Activated T-helper 17 cell treated with anti-CD3 and anti-CD28 coated beads, Interleukin-2, amount 50 U/mL, for 72 hours (primary cell): ENCODE results near the gene CDK16. TPM values are rescaled to one million over a fixed set of nuclear protein-coding genes. Genes with fewer than 3 reads are reported as not detected.

Experiments
- ATAC-seq: fragments of 150-1000 bp; cut with Tn5 transposase; replicated peaks from 2 replicates; pipeline ENCODE4 v1.10.0; 2021; ENCODE audit warnings: mild to moderate bottlenecking, moderate library complexity
- H3K27ac Mint-ChIP-seq: one replicate; pipeline ENCODE4 v1.8.0; 2022; ENCODE audit warnings: mixed read lengths
- H3K27me3 Mint-ChIP-seq: one replicate; pipeline ENCODE4 v1.8.0; 2022; ENCODE audit warnings: mixed read lengths
- H3K36me3 Mint-ChIP-seq: one replicate; pipeline ENCODE4 v1.8.0; 2022; ENCODE audit warnings: low read depth, mild to moderate bottlenecking, mixed read lengths
- H3K4me1 Mint-ChIP-seq: one replicate; pipeline ENCODE4 v1.8.0; 2022; ENCODE audit warnings: mixed read lengths
- H3K4me3 Mint-ChIP-seq: one replicate; pipeline ENCODE4 v1.8.0; 2022; ENCODE audit warnings: mild to moderate bottlenecking, mixed read lengths
- H3K9me3 Mint-ChIP-seq: one replicate; pipeline ENCODE4 v1.8.0; 2022; ENCODE audit warnings: mixed read lengths
- total RNA-seq, 2 donors: library from RNA; stranded (reverse); gene quantifications; one replicate each; pipeline ENCODE4 v1.2.3, GENCODE V29; 2022

CDK16 gene
- 10 to 100 TPM; 58.3 to 71.5 TPM for total RNA-seq

GRCh38 chrX:47218280-47218919, at the start of gene CDK16:
TSS of gene CDK16 (plus strand) at chrX:47218681. CDS start at chrX:47223558, 4,877 bp downstream.
- H3K4me3 Mint-ChIP-seq = peak within 1 kb of the TSS; percentile 89
- H3K9me3 Mint-ChIP-seq = no peaks in the 10 kb centered on the region
- H3K4me1 Mint-ChIP-seq = peaks cover 36% of the 10 kb centered on the region
- H3K27me3 Mint-ChIP-seq = no peaks in the 10 kb centered on the region
- peak; percentile 50 for ATAC-seq
- peak within 1 kb of the TSS; percentile 97 for H3K27ac Mint-ChIP-seq
- H3K36me3 Mint-ChIP-seq = peaks cover 86% of the 10 kb centered on the region

GRCh38 chrX:47169273-47169672, 49.2 kb upstream of the CDK16 start:
- ATAC-seq = no peak

GRCh38 chrX:47169726-47170515, 48.6 kb upstream of the CDK16 start:
- peaks cover 4% of the 10 kb centered on the region for H3K4me1 Mint-ChIP-seq
- no peak for ATAC-seq
- no peaks in the 10 kb centered on the region for H3K9me3 Mint-ChIP-seq
- no peak overlapping the region for H3K4me3 Mint-ChIP-seq
- no peak overlapping the region for H3K27ac Mint-ChIP-seq
- H3K27me3 Mint-ChIP-seq = no peaks in the 10 kb centered on the region
- peaks cover 68% of the 10 kb centered on the region for H3K36me3 Mint-ChIP-seq

More at GRCh38 chrX:47169273-47169672, 49.2 kb upstream of the CDK16 start:
- Mint-ChIP-seq H3K9me3 (no peaks in the 10 kb centered on the region), H3K4me1 (peaks cover 4% of the 10 kb centered on the region), H3K27ac (no peak overlapping the region), H3K4me3 (no peak overlapping the region), H3K27me3 (no peaks in the 10 kb centered on the region), H3K36me3 (peaks cover 68% of the 10 kb centered on the region)

GRCh38 chrX:47170861-47171692, 47.4 kb upstream of the CDK16 start:
- no peak overlapping the region for H3K4me3 Mint-ChIP-seq
- H3K4me1 Mint-ChIP-seq = peaks cover 4% of the 10 kb centered on the region
- no peak overlapping the region for H3K27ac Mint-ChIP-seq
- H3K9me3 Mint-ChIP-seq = no peaks in the 10 kb centered on the region
- no peak for ATAC-seq
- no peaks in the 10 kb centered on the region for H3K27me3 Mint-ChIP-seq
- H3K36me3 Mint-ChIP-seq = peaks cover 75% of the 10 kb centered on the region

- Mint-ChIP-seq H3K4me3 (no peak overlapping the region), H3K27ac (no peak overlapping the region), H3K36me3 (peaks cover 84% of the 10 kb centered on the region), H3K9me3 (no peaks in the 10 kb centered on the region), H3K27me3 (no peaks in the 10 kb centered on the region), H3K4me1 (peaks cover 10% of the 10 kb centered on the region)
- ATAC-seq = no peak
Observed at GRCh38 chrX:47171996-47172395, 46.5 kb upstream of the CDK16 start.

- ATAC-seq = no peak
Observed at GRCh38 chrX:47172549-47172948, 45.9 kb upstream of the CDK16 start.

GRCh38 chrX:47172971-47173792, 45.3 kb upstream of the CDK16 start:
- no peaks in the 10 kb centered on the region for H3K27me3 Mint-ChIP-seq
- H3K36me3 Mint-ChIP-seq = peaks cover 90% of the 10 kb centered on the region
- H3K4me1 Mint-ChIP-seq = peaks cover 10% of the 10 kb centered on the region
- no peak overlapping the region for H3K4me3 Mint-ChIP-seq
- no peak overlapping the region for H3K27ac Mint-ChIP-seq
- no peak for ATAC-seq
- no peaks in the 10 kb centered on the region for H3K9me3 Mint-ChIP-seq

More at GRCh38 chrX:47172549-47172948, 45.9 kb upstream of the CDK16 start:
- Mint-ChIP-seq H3K36me3 (peaks cover 90% of the 10 kb centered on the region), H3K27ac (no peak overlapping the region), H3K27me3 (no peaks in the 10 kb centered on the region), H3K9me3 (no peaks in the 10 kb centered on the region), H3K4me1 (peaks cover 10% of the 10 kb centered on the region), H3K4me3 (no peak overlapping the region)

GRCh38 chrX:47174376-47174775, 44.1 kb upstream of the CDK16 start:
- Mint-ChIP-seq H3K4me3 (no peak overlapping the region), H3K27ac (no peak overlapping the region), H3K4me1 (peaks cover 7% of the 10 kb centered on the region), H3K36me3 (peaks cover 90% of the 10 kb centered on the region), H3K27me3 (no peaks in the 10 kb centered on the region), H3K9me3 (no peaks in the 10 kb centered on the region)
- ATAC-seq = no peak

- peaks cover 7% of the 10 kb centered on the region for H3K4me1 Mint-ChIP-seq
- no peaks in the 10 kb centered on the region for H3K9me3 Mint-ChIP-seq
- no peak overlapping the region for H3K4me3 Mint-ChIP-seq
- H3K36me3 Mint-ChIP-seq = peaks cover 88% of the 10 kb centered on the region
- no peak overlapping the region for H3K27ac Mint-ChIP-seq
- ATAC-seq = no peak
- no peaks in the 10 kb centered on the region for H3K27me3 Mint-ChIP-seq
Observed at GRCh38 chrX:47174846-47175587, 43.5 kb upstream of the CDK16 start.

- no peak for ATAC-seq
- H3K27ac Mint-ChIP-seq = no peak overlapping the region
- peaks cover 86% of the 10 kb centered on the region for H3K36me3 Mint-ChIP-seq
- no peak overlapping the region for H3K4me3 Mint-ChIP-seq
- peaks cover 7% of the 10 kb centered on the region for H3K4me1 Mint-ChIP-seq
- no peaks in the 10 kb centered on the region for H3K27me3 Mint-ChIP-seq
- H3K9me3 Mint-ChIP-seq = no peaks in the 10 kb centered on the region
Observed at GRCh38 chrX:47175588-47175980, 42.9 kb upstream of the CDK16 start.

- no peak for ATAC-seq
- peaks cover 89% of the 10 kb centered on the region for H3K36me3 Mint-ChIP-seq
- no peaks in the 10 kb centered on the region for H3K27me3 Mint-ChIP-seq
- no peaks in the 10 kb centered on the region for H3K9me3 Mint-ChIP-seq
- H3K4me3 Mint-ChIP-seq = no peak overlapping the region
- H3K4me1 Mint-ChIP-seq = peaks cover 7% of the 10 kb centered on the region
- H3K27ac Mint-ChIP-seq = no peak overlapping the region
Observed at GRCh38 chrX:47176101-47176740, 42.3 kb upstream of the CDK16 start.

- H3K36me3 Mint-ChIP-seq = peaks cover 90% of the 10 kb centered on the region
- no peak overlapping the region for H3K27ac Mint-ChIP-seq
- H3K9me3 Mint-ChIP-seq = no peaks in the 10 kb centered on the region
- peaks cover 7% of the 10 kb centered on the region for H3K4me1 Mint-ChIP-seq
- no peak overlapping the region for H3K4me3 Mint-ChIP-seq
- ATAC-seq = peak; percentile 52
- no peaks in the 10 kb centered on the region for H3K27me3 Mint-ChIP-seq
Observed at GRCh38 chrX:47177079-47177478, 41.4 kb upstream of the CDK16 start.

- Mint-ChIP-seq H3K4me3 (no peak overlapping the region), H3K27ac (no peak overlapping the region), H3K36me3 (peaks cover 87% of the 10 kb centered on the region), H3K4me1 (peaks cover 7% of the 10 kb centered on the region), H3K27me3 (no peaks in the 10 kb centered on the region), H3K9me3 (no peaks in the 10 kb centered on the region)
- no peak for ATAC-seq
Observed at GRCh38 chrX:47178337-47178736, 40.1 kb upstream of the CDK16 start.
